ENCODE measurements around the gene ANKS1A. TPM values are rescaled to one million over a fixed set of nuclear protein-coding genes. Genes with fewer than 3 reads are reported as not detected.
"Not testable (repeated sequence)": the region's sequence is repeated elsewhere in the genome, so short reads cannot be mapped to it uniquely, and the experiment has no call there.

Gene ANKS1A
- total RNA-seq, 1 experiment from 2014 or later: 24.0 TPM

DNA sequence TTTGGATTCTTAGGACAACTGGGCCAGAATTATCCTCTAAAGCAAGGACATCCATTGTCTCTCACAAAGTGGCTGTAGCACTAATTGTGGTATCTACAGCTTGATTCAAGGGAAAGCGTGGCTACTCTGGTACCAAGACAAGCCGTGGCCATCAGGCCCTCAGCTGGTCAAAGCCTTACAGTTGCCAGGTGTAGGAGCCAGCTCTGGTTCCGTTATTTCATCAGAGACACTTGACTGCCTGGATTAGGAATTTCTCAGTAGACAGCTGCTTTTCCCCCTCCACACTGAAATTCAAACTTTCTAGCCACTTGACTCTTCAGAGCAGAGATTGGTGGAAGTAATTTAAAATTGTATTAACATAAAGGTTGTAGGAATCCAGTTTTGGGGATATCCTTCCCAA is 104.2 kb downstream of the ANKS1A start:
- Mint-ChIP-seq H3K4me1 (ENCODE audit: low read depth, unreplicated experiment) (no peaks in the 10 kb centered on the region), H3K27ac (ENCODE audit: unreplicated experiment) (no peak overlapping the region), H3K4me3 (ENCODE audit: unreplicated experiment) (no peak overlapping the region), H3K9me3 (ENCODE audit: unreplicated experiment) (no peaks in the 10 kb centered on the region), H3K36me3 (ENCODE audit: insufficient read depth, unreplicated experiment) (peaks cover 36% of the 10 kb centered on the region), H3K27me3 (ENCODE audit: insufficient read depth, unreplicated experiment) (no peaks in the 10 kb centered on the region)
- peaks cover 2% of the 10 kb centered on the region for H3K36me3 ChIP-seq (ENCODE audit: control insufficient read depth, insufficient read depth, low read length)
- H3K4me1 ChIP-seq: 0 out of 2 replicates have a peak, but pooled peaks cover 5% of the 10 kb centered on the region
- TF ChIP-seq, protein P1, sequence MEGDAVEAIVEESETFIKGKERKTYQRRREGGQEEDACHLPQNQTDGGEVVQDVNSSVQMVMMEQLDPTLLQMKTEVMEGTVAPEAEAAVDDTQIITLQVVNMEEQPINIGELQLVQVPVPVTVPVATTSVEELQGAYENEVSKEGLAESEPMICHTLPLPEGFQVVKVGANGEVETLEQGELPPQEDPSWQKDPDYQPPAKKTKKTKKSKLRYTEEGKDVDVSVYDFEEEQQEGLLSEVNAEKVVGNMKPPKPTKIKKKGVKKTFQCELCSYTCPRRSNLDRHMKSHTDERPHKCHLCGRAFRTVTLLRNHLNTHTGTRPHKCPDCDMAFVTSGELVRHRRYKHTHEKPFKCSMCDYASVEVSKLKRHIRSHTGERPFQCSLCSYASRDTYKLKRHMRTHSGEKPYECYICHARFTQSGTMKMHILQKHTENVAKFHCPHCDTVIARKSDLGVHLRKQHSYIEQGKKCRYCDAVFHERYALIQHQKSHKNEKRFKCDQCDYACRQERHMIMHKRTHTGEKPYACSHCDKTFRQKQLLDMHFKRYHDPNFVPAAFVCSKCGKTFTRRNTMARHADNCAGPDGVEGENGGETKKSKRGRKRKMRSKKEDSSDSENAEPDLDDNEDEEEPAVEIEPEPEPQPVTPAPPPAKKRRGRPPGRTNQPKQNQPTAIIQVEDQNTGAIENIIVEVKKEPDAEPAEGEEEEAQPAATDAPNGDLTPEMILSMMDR (IDR thresholded peaks at IDR 0.05; ENCODE audit: insufficient read depth in 1 of 2, low read depth in 1 of 2, low read length in 1 of 2, severe bottlenecking in 1 of 2, unreplicated experiment in 1 of 2): no peak
- POLR2A ChIA-PET: no interaction called here
- no peak for DNase-seq
- intact Hi-C loops (cut with micrococcal nuclease; ENCODE audit: unreplicated experiment): no loop called here
- BruUV-seq (replicated peaks): no TSS peak
- H3K27me3 ChIP-seq (replicated peaks; ENCODE audit: control insufficient read depth, insufficient read depth, low read length): no peaks in the 10 kb centered on the region
- CTCF ChIA-PET: interaction anchor here (0.7 kb wide), 1 partner anchor 146 kb away, joined by 3 read pairs; no protein-coding TSS in a partner anchor
- no peaks in the 10 kb centered on the region for H3K9me3 ChIP-seq
- H3K4me3 ChIP-seq (ENCODE audit: low read depth, low read length): no peak overlapping the region

DNA sequence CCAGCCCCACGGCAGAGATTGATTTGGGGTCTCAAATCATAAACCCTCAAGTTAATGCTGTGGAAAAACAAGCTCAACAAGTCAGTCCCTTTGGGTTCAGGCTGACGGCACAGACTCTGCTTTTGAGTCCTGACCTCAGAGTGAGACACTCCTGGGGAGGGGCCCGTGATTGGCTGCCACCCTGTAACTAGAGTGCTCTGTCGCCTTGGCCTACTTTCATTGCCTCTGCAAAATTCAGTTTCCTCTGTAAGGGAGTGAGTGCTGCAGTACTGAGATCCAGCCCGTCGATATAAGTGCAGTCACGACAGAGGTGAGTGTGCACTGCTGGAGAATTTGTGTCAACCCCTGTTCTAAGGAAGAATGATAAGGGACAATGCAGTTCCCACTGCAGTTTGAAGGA is 105.6 kb downstream of the ANKS1A start:
- H3K4me3 ChIP-seq (ENCODE audit: low read depth, low read length): no peak overlapping the region
- Mint-ChIP-seq H3K4me3 (ENCODE audit: unreplicated experiment) (no peak overlapping the region), H3K27ac (ENCODE audit: unreplicated experiment) (no peak overlapping the region), H3K9me3 (ENCODE audit: unreplicated experiment) (no peaks in the 10 kb centered on the region), H3K36me3 (ENCODE audit: insufficient read depth, unreplicated experiment) (peaks cover 37% of the 10 kb centered on the region), H3K4me1 (ENCODE audit: low read depth, unreplicated experiment) (peaks cover 4% of the 10 kb centered on the region), H3K27me3 (ENCODE audit: insufficient read depth, unreplicated experiment) (no peaks in the 10 kb centered on the region)
- intact Hi-C loops (cut with micrococcal nuclease; ENCODE audit: unreplicated experiment): no loop called here
- H3K4me1 ChIP-seq: 0 out of 2 replicates have a peak, but pooled peaks cover 5% of the 10 kb centered on the region
- peaks cover 2% of the 10 kb centered on the region for H3K36me3 ChIP-seq (ENCODE audit: control insufficient read depth, insufficient read depth, low read length)
- POLR2A ChIA-PET: no interaction called here
- CTCF ChIA-PET: no interaction called here
- H3K27me3 ChIP-seq (replicated peaks; ENCODE audit: control insufficient read depth, insufficient read depth, low read length): no peaks in the 10 kb centered on the region
- no peak for DNase-seq
- no TSS peak for BruUV-seq (replicated peaks)
- TF ChIP-seq, protein P1 (IDR thresholded peaks at IDR 0.05; ENCODE audit: insufficient read depth in 1 of 2, low read depth in 1 of 2, low read length in 1 of 2, severe bottlenecking in 1 of 2, unreplicated experiment in 1 of 2): no peak
- H3K9me3 ChIP-seq: no peaks in the 10 kb centered on the region

DNA sequence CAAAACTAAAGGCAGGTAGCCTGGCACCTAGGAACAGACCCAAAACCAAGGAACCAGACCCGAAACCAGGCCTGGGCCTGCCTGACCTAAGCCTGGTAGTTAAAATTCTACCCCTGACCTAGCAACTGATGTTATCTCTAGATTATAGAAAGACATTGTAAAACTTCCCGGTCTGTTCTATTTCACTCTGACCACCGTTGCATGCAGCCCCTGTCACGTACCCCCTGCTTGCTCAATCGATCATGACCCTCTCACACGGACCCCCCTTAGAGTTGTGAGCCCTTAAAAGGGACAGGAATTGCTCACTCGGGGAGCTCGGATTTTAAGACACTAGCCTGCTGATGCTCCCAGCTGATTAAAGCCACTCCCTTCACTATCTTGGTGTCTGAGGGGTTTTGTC is 109.4 kb downstream of the ANKS1A start:
- DNase-seq; H3K27me3 Mint-ChIP-seq (ENCODE audit: insufficient read depth, unreplicated experiment); H3K36me3 ChIP-seq (ENCODE audit: control insufficient read depth, insufficient read depth, low read length); intact Hi-C loops (cut with micrococcal nuclease; ENCODE audit: unreplicated experiment); H3K9me3 ChIP-seq; H3K27me3 ChIP-seq (replicated peaks; ENCODE audit: control insufficient read depth, insufficient read depth, low read length); H3K4me1 Mint-ChIP-seq (ENCODE audit: low read depth, unreplicated experiment); H3K4me1 ChIP-seq; H3K9me3 Mint-ChIP-seq (ENCODE audit: unreplicated experiment); POLR2A ChIA-PET; BruUV-seq (replicated peaks); CTCF ChIA-PET; H3K4me3 ChIP-seq (ENCODE audit: low read depth, low read length): not testable (repeated sequence)
- Mint-ChIP-seq H3K27ac (ENCODE audit: unreplicated experiment) (peak overlapping the region; percentile 51), H3K36me3 (ENCODE audit: insufficient read depth, unreplicated experiment) (peaks cover 18% of the 10 kb centered on the region), H3K4me3 (ENCODE audit: unreplicated experiment) (peak overlapping the region; percentile 48)

DNA sequence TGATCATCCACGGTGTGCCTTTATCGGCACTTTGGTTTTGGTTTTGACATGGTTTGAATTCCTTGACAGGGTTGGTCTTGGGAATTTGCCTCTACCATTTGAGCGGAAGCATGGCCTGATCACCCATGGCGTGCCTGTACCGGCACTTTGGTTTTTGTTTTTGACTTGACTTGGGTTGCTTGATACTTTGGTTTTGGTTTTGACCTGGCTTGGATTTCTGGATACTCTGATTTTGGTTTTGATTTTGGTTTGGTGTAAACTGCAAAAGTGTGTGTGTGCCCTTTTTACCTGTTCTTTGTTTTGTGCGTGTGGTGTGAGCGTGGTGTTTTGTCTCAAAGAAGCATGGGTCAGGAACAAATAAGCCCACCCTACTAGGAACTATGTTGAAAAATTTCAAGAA is 110.1 kb downstream of the ANKS1A start:
- H3K9me3 Mint-ChIP-seq (ENCODE audit: unreplicated experiment); H3K4me1 ChIP-seq; H3K27me3 Mint-ChIP-seq (ENCODE audit: insufficient read depth, unreplicated experiment); H3K36me3 ChIP-seq (ENCODE audit: control insufficient read depth, insufficient read depth, low read length); DNase-seq; H3K4me3 ChIP-seq (ENCODE audit: low read depth, low read length); BruUV-seq (replicated peaks); H3K9me3 ChIP-seq; H3K27me3 ChIP-seq (replicated peaks; ENCODE audit: control insufficient read depth, insufficient read depth, low read length); intact Hi-C loops (cut with micrococcal nuclease; ENCODE audit: unreplicated experiment); CTCF ChIA-PET; POLR2A ChIA-PET: not testable (repeated sequence)
- Mint-ChIP-seq H3K4me3 (ENCODE audit: unreplicated experiment) (peak overlapping the region; percentile 48), H3K36me3 (ENCODE audit: insufficient read depth, unreplicated experiment) (peaks cover 12% of the 10 kb centered on the region), H3K27ac (ENCODE audit: unreplicated experiment) (peak overlapping the region; percentile 51), H3K4me1 (ENCODE audit: low read depth, unreplicated experiment) (peaks cover 16% of the 10 kb centered on the region)

DNA sequence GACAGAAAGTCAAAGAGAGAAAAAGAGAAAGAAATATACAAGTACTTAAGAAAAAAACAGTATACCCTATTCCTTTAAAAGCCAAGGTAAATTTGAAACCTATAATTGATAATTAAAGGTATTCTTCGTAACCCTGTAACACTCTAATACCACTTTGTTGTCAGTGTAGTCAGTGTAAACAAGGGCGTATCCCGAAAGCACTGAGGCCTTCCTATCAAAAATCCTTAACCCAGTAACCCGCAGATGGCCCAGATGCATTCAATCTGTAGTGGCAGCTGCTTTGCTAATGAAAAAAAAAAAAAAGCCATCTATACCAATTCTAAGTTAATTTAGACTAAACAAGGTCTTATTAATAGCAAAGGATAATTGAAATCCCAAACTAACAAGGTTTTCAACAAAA is 110.9 kb downstream of the ANKS1A start:
- BruUV-seq (replicated peaks); H3K9me3 Mint-ChIP-seq (ENCODE audit: unreplicated experiment); H3K4me3 ChIP-seq (ENCODE audit: low read depth, low read length); POLR2A ChIA-PET; H3K9me3 ChIP-seq; H3K27me3 ChIP-seq (replicated peaks; ENCODE audit: control insufficient read depth, insufficient read depth, low read length); DNase-seq; H3K4me1 ChIP-seq; H3K27me3 Mint-ChIP-seq (ENCODE audit: insufficient read depth, unreplicated experiment); CTCF ChIA-PET; intact Hi-C loops (cut with micrococcal nuclease; ENCODE audit: unreplicated experiment); H3K36me3 ChIP-seq (ENCODE audit: control insufficient read depth, insufficient read depth, low read length): not testable (repeated sequence)
- peaks cover 12% of the 10 kb centered on the region for H3K36me3 Mint-ChIP-seq (ENCODE audit: insufficient read depth, unreplicated experiment)
- H3K4me1 Mint-ChIP-seq (ENCODE audit: low read depth, unreplicated experiment): peaks cover 16% of the 10 kb centered on the region
- H3K4me3 Mint-ChIP-seq (ENCODE audit: unreplicated experiment): peak overlapping the region; percentile 48
- peak overlapping the region; percentile 51 for H3K27ac Mint-ChIP-seq (ENCODE audit: unreplicated experiment)

DNA sequence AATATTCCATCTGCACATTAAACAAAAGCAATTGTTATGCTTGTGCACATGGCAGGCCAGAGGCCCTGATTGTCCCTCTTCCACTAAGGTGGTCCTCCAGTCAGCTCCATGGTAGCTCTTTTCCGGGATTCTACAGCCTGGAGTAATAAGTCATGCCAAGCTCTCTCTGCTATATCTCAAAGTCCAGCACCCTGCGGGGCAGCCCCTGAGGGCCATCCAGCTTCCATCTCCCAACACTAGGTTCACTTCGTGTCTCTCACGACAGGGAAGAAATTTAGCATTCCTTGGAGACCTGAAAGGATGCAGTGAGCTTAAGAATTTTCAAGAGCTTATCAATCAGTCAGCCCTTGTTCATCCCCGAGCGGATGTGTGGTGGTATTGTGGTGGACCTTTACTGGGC is 112.3 kb downstream of the ANKS1A start:
- H3K27me3 ChIP-seq (replicated peaks; ENCODE audit: control insufficient read depth, insufficient read depth, low read length); H3K4me1 ChIP-seq; BruUV-seq (replicated peaks); POLR2A ChIA-PET; H3K27ac Mint-ChIP-seq (ENCODE audit: unreplicated experiment); H3K36me3 ChIP-seq (ENCODE audit: control insufficient read depth, insufficient read depth, low read length); H3K9me3 ChIP-seq; H3K4me3 ChIP-seq (ENCODE audit: low read depth, low read length); H3K27me3 Mint-ChIP-seq (ENCODE audit: insufficient read depth, unreplicated experiment); intact Hi-C loops (cut with micrococcal nuclease; ENCODE audit: unreplicated experiment); H3K4me3 Mint-ChIP-seq (ENCODE audit: unreplicated experiment); DNase-seq; H3K9me3 Mint-ChIP-seq (ENCODE audit: unreplicated experiment): not testable (repeated sequence)
- H3K4me1 Mint-ChIP-seq (ENCODE audit: low read depth, unreplicated experiment): peaks cover 16% of the 10 kb centered on the region
- CTCF ChIA-PET: interaction anchor here (1.1 kb wide), 1 partner anchor 18 kb away, joined by 3 read pairs; no protein-coding TSS in a partner anchor
- H3K36me3 Mint-ChIP-seq (ENCODE audit: insufficient read depth, unreplicated experiment): peaks cover 20% of the 10 kb centered on the region
